Caco-2 (cell line): ENCODE measurements around the gene LMF1. TPM values are rescaled to one million over a fixed set of nuclear protein-coding genes. Genes with fewer than 3 reads are reported as not detected.

ENCODE experiments used
- BruUV-seq: library from RNA; stranded (reverse); fragments of 400-500 nt; replicated peaks from 2 replicates; lab custom pipeline; 2021; lab: Mats Ljungman, UMichigan
- CTCF ChIA-PET: fragments of 300-600 bp; sonication (Branson Sonifier 250); formaldehyde crosslinking; loops from one replicate; lab custom pipeline; 2022; ENCODE audit warnings: antibody characterized with exemption; lab: Charles Lee
- POLR2A ChIA-PET: fragments of 300-600 bp; sonication (Branson Sonifier 250); formaldehyde crosslinking; loops from one replicate; lab custom pipeline; 2022; ENCODE audit warnings: antibody characterized with exemption; lab: Charles Lee
- DNase-seq, 2 experiments: peaks; one replicate each; pipeline versions ENCODE4 v3.0.0 to v3.0.0-alpha.2; 2020 to 2022
- H3K27me3 ChIP-seq: replicated peaks from 2 replicates; pipeline ENCODE4 v1.6.0; 2011; ENCODE audit warnings: low read length; ENCODE audit not compliant: control insufficient read depth, insufficient read depth
- H3K36me3 ChIP-seq: 2 replicates; pipeline ENCODE4 v1.5.1; 2011; ENCODE audit warnings: low read length; ENCODE audit not compliant: control insufficient read depth, insufficient read depth
- H3K4me1 ChIP-seq: fragments of 250-450 bp; sonication (Bioruptor Pico); 2 replicates; pipeline ENCODE4 v1.5.1; 2020; ENCODE audit warnings: mild to moderate bottlenecking
- H3K4me3 ChIP-seq: 2 replicates; pipeline ENCODE4 v1.5.1; 2011; ENCODE audit warnings: low read depth, mild to moderate bottlenecking, control low read depth, low read length
- H3K9me3 ChIP-seq: fragments of 250-450 bp; sonication (Bioruptor Pico); 2 replicates; pipeline ENCODE4 v1.5.1; 2020; ENCODE audit warnings: mild to moderate bottlenecking, moderate library complexity
- H3K27ac Mint-ChIP-seq: one replicate; pipeline ENCODE4 v1.8.0; 2022; ENCODE audit warnings: mixed read lengths; ENCODE audit not compliant: unreplicated experiment
- H3K27me3 Mint-ChIP-seq: one replicate; pipeline ENCODE4 v1.8.0; 2022; ENCODE audit warnings: mixed read lengths; ENCODE audit not compliant: insufficient read depth, unreplicated experiment
- H3K36me3 Mint-ChIP-seq: one replicate; pipeline ENCODE4 v1.8.0; 2022; ENCODE audit warnings: mild to moderate bottlenecking, mixed read lengths; ENCODE audit not compliant: insufficient read depth, unreplicated experiment
- H3K4me1 Mint-ChIP-seq: one replicate; pipeline ENCODE4 v1.8.0; 2022; ENCODE audit warnings: low read depth, mixed read lengths; ENCODE audit not compliant: unreplicated experiment
- H3K4me3 Mint-ChIP-seq: one replicate; pipeline ENCODE4 v1.8.0; 2022; ENCODE audit warnings: mild to moderate bottlenecking, moderate library complexity, mixed read lengths; ENCODE audit not compliant: unreplicated experiment
- H3K9me3 Mint-ChIP-seq: one replicate; pipeline ENCODE4 v1.8.0; 2022; ENCODE audit warnings: mixed read lengths; ENCODE audit not compliant: unreplicated experiment
- intact Hi-C: fragments of 100-400 bp; cut with micrococcal nuclease; formaldehyde crosslinking; loops from one replicate; pipeline ENCODE4 v1.10.0; 2022; ENCODE audit not compliant: unreplicated experiment
- total RNA-seq: library from RNA; stranded (reverse); gene quantifications from 2 replicates; pipeline ENCODE4 v1.2.3, GENCODE V29; 2022
- TF ChIP-seq, protein P1 (sequence below), 2 experiments: fragments of 200-600 bp in 1 of 2; IDR thresholded peaks; 1 replicate in 1 of 2; 2 replicates in 1 of 2; pipeline versions ENCODE4 v1.5.1 to v1.8.0; 2011 to 2022; ENCODE audit warnings: antibody characterized with exemption in 1 of 2, control low read depth in 1 of 2, inconsistent platforms in 1 of 2, low read depth in 1 of 2, low read length in 1 of 2, mild to moderate bottlenecking in 1 of 2, moderate library complexity in 1 of 2; ENCODE audit not compliant: insufficient read depth in 1 of 2, severe bottlenecking in 1 of 2, unreplicated experiment in 1 of 2

Gene LMF1
- total RNA-seq, 1 experiment from 2014 or later, result 12.3 TPM

DNA sequence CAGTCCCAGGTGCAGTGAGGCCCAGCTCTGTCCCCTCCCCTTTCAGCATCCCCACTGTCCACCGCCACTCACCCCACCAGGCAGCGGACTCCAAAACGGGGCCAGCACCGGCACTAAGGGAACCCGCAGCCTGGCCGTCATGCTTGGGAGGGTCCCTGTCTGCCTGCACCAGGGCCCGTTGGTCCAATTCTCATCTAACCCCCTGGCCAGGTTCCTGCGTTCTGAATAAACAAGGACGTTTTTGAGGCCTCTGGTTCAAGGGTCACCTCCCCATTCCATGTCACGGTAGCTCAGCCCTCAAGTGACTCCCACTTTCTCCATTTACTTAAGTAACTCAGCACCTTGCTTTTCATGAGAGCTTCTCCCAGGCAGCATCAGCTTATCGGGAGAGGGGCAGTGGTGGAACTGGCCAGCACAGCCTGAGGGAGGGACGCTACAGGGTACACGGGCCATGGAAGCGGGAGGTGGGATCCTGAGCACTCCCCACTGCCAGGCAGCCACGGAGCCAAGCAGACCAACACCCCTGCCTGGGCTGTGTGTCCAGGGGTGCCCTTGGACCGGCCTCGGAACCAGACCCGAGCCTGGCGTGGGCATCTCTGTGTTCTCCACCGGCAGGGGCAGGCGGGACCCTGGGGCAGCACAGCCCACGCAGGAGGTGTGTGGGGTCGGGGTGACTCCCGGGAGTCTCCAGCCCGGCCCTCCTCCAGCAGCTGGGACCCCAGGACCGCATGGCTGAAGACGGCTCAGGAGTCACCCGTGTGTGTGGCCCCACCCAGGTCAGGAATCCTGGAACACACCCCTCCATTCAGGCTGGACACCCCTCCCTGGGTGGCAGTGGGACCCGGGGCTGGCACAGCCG is 95.4 kb downstream of the LMF1 start:
- no peaks in the 10 kb centered on the region for H3K9me3 Mint-ChIP-seq
- H3K36me3 Mint-ChIP-seq, result no peaks in the 10 kb centered on the region
- H3K4me1 ChIP-seq, result no peaks in the 10 kb centered on the region
- TF ChIP-seq, protein P1, sequence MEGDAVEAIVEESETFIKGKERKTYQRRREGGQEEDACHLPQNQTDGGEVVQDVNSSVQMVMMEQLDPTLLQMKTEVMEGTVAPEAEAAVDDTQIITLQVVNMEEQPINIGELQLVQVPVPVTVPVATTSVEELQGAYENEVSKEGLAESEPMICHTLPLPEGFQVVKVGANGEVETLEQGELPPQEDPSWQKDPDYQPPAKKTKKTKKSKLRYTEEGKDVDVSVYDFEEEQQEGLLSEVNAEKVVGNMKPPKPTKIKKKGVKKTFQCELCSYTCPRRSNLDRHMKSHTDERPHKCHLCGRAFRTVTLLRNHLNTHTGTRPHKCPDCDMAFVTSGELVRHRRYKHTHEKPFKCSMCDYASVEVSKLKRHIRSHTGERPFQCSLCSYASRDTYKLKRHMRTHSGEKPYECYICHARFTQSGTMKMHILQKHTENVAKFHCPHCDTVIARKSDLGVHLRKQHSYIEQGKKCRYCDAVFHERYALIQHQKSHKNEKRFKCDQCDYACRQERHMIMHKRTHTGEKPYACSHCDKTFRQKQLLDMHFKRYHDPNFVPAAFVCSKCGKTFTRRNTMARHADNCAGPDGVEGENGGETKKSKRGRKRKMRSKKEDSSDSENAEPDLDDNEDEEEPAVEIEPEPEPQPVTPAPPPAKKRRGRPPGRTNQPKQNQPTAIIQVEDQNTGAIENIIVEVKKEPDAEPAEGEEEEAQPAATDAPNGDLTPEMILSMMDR (IDR thresholded peaks at IDR 0.05; ENCODE audit: insufficient read depth in 1 of 2, low read depth in 1 of 2, low read length in 1 of 2, severe bottlenecking in 1 of 2, unreplicated experiment in 1 of 2), result no peak
- DNase-seq, result no peak
- ChIA-PET CTCF (no interaction called here), POLR2A (no interaction called here)
- no peak overlapping the region for H3K27ac Mint-ChIP-seq
- H3K4me3 ChIP-seq, result no peak overlapping the region
- no peaks in the 10 kb centered on the region for H3K36me3 ChIP-seq
- no peaks in the 10 kb centered on the region for H3K9me3 ChIP-seq
- no TSS peak for BruUV-seq
- H3K27me3 ChIP-seq, result no peaks in the 10 kb centered on the region
- no peaks in the 10 kb centered on the region for H3K27me3 Mint-ChIP-seq
- intact Hi-C loops, result no loop called here
- H3K4me1 Mint-ChIP-seq, result no peaks in the 10 kb centered on the region
- no peak overlapping the region for H3K4me3 Mint-ChIP-seq

DNA sequence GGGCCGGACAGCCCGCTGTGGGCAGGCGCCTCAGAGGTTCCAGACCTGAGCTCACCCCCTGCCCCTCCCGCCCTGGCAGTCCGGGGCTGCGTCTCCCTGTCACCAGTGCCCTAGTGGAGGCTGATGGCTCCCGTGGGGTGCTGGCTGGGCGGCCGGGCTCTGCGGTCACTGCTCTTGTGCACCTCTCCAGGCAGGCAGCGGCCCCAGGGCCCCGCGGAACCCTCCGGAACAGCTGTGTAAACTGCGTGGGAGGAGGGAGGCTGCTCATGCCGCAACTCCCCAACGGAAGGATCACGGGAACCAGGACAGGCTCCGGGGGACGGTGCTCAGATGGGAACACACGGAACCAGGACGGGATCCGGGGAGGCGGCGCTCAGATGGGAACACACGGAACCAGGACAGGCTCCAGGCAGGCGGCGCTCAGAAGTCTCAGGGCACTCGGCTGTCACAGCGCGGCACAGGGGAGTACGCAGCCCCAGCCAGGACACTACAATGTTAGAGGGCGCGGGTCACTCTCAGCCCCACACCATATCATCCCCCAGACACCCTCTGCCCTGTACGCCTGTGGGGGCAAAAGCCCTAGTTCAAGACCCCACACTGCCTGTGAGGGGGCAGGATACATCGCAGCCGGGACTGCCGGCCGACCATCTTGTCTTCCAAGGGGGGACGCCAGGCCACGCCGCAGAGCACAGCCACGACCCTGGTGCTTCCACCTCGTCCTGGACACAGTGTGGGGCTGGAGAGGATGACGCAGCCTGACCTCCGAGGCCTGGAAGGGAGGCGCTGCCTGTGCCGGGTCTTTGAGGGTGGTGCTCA is 96.2 kb downstream of the LMF1 start:
- Histone ChIP-seq H3K36me3 (no peaks in the 10 kb centered on the region), H3K27me3 (no peaks in the 10 kb centered on the region), H3K4me3 (no peak overlapping the region), H3K4me1 (no peaks in the 10 kb centered on the region), H3K9me3 (no peaks in the 10 kb centered on the region)
- Mint-ChIP-seq H3K9me3 (no peaks in the 10 kb centered on the region), H3K36me3 (no peaks in the 10 kb centered on the region), H3K27me3 (no peaks in the 10 kb centered on the region), H3K4me3 (no peak overlapping the region), H3K4me1 (no peaks in the 10 kb centered on the region), H3K27ac (no peak overlapping the region)
- no TSS peak for BruUV-seq
- DNase-seq, result no peak
- POLR2A ChIA-PET, result no interaction called here
- intact Hi-C loops, result no loop called here
- TF ChIP-seq, protein P1 (IDR thresholded peaks at IDR 0.05; ENCODE audit: insufficient read depth in 1 of 2, low read depth in 1 of 2, low read length in 1 of 2, severe bottlenecking in 1 of 2, unreplicated experiment in 1 of 2), result no peak
- CTCF ChIA-PET, result no interaction called here

DNA sequence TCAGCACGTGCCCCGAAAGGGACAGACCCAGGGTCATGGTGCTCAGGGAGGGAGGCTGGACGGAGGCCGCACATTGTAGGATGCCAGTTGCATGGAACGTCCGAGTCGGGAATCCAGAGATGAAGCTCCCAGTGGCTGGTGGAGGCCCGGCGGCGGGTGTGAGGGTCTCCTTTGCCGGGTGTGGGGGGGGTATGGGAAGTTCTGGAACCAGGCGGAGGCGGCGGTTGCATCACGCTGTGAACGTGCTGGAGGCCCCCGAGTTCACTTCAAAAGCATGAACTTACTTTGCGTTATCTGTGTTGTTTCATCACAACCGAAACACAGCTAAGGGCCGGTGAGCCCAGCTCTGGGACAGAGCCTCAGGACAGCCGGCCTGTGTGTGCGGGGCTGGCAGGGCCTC is 96.9 kb downstream of the LMF1 start:
- DNase-seq, result no peak
- no peak overlapping the region for H3K4me3 Mint-ChIP-seq
- BruUV-seq, result no TSS peak
- no peaks in the 10 kb centered on the region for H3K36me3 ChIP-seq
- no peaks in the 10 kb centered on the region for H3K4me1 Mint-ChIP-seq
- intact Hi-C loops, result no loop called here
- H3K27me3 ChIP-seq, result no peaks in the 10 kb centered on the region
- no peaks in the 10 kb centered on the region for H3K9me3 ChIP-seq
- no peaks in the 10 kb centered on the region for H3K27me3 Mint-ChIP-seq
- H3K27ac Mint-ChIP-seq, result no peak overlapping the region
- no peaks in the 10 kb centered on the region for H3K9me3 Mint-ChIP-seq
- no peaks in the 10 kb centered on the region for H3K4me1 ChIP-seq
- H3K36me3 Mint-ChIP-seq, result no peaks in the 10 kb centered on the region
- ChIA-PET CTCF (no interaction called here), POLR2A (no interaction called here)
- TF ChIP-seq, protein P1 (IDR thresholded peaks at IDR 0.05; ENCODE audit: insufficient read depth in 1 of 2, low read depth in 1 of 2, low read length in 1 of 2, severe bottlenecking in 1 of 2, unreplicated experiment in 1 of 2), result no peak
- H3K4me3 ChIP-seq, result no peak overlapping the region
